Fibroblast of peridontal ligament (primary cell): ENCODE measurements around the gene RINL.
"Not testable (repeated sequence)": the region's sequence is repeated elsewhere in the genome, so short reads cannot be mapped to it uniquely, and the experiment has no call there.

Experiments
- DNase-seq: peaks from one replicate; pipeline ENCODE4 v3.0.0-alpha.2; 2010; ENCODE audit errors: extremely low read depth

Gene RINL

GRCh38 chr19:38834590-38834989 lies 43.5 kb downstream of the RINL start:
- DNase-seq = no peak

GRCh38 chr19:38834104-38834490 lies 44.0 kb downstream of the RINL start:
- peak; percentile 26 for DNase-seq

- no peak for DNase-seq
Measured at GRCh38 chr19:38833092-38833425, 45.0 kb downstream of the RINL start.

GRCh38 chr19:38831142-38831605 lies 46.9 kb downstream of the RINL start:
- peak; percentile 82 for DNase-seq

- DNase-seq = peak; percentile 59
Measured at GRCh38 chr19:38830039-38830733, 47.9 kb downstream of the RINL start.

GRCh38 chr19:38829203-38829602 lies 48.9 kb downstream of the RINL start:
- DNase-seq = peak; percentile 39

GRCh38 chr19:38826856-38827551 lies 51.1 kb downstream of the RINL start:
- no peak for DNase-seq

- not testable (repeated sequence) for DNase-seq
Measured at GRCh38 chr19:38825936-38826335, 52.1 kb downstream of the RINL start.

GRCh38 chr19:38821230-38821825 lies 56.7 kb downstream of the RINL start:
- not testable (repeated sequence) for DNase-seq

GRCh38 chr19:38819231-38819920 lies 58.7 kb downstream of the RINL start:
- DNase-seq = no peak
